ENCODE results near the gene MYH6. TPM values are rescaled to one million over a fixed set of nuclear protein-coding genes. Genes with fewer than 3 reads are reported as not detected.
A peak's percentile ranks its signal among the peaks of the same experiment; 100 is the strongest.
"Not testable (repeated sequence)": the region's sequence is repeated elsewhere in the genome, so short reads cannot be mapped to it uniquely, and the experiment has no call there.

Gene MYH6
- total RNA-seq, 2 experiments from 2014 or later = 0.23 to 1.0 TPM

DNA sequence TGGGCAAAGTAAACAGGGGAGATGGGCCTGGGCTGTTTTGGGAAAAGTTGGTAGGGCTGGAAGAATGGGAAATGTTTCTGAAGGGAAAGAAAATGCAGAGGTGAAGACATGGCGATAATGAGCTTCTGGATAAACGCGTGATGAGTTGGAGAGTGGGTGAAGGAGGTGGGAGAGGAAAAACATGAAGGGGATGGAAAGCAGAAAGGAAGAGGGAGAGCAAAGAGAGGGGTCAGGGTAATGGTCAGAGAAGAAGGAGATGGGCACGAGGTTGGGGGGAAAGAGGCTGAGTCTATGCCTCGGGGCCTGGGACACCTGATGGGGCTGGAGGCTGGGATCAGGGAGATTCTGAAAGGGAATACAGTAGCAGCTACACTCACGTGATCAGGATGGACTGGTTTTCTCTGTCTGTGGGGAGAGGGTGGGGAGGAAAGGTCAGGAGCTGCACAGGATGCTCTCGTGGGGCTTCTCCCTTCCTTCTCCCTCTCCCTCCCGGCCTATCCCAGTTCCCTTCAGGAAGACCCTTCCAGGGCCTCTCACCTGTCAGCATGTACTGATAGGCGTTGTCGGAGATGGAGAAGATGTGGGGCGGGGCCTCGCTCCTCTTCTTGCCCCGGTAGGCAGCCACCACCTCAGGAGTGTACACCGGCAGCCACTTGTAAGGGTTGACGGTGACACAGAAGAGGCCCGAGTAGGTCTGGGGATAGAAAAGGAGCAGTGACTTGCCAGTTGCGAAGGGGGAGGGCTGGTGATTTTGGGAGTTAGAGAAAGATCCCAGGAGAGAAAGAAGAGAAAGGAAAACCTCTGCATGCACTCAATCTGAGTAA, 24.2 kb upstream of the MYH6 start:
- Mint-ChIP-seq H3K4me1 (peaks cover 11% of the 10 kb centered on the region), H3K36me3 (no peaks in the 10 kb centered on the region), H3K9me3 (ENCODE audit: low read depth) (no peaks in the 10 kb centered on the region), H3K27me3 (no peaks in the 10 kb centered on the region), H3K27ac (no peak overlapping the region), H3K4me3 (no peak overlapping the region)
- ATAC-seq (no peak), DNase-seq (no peak)
- CTCF ChIA-PET = no interaction called here

DNA sequence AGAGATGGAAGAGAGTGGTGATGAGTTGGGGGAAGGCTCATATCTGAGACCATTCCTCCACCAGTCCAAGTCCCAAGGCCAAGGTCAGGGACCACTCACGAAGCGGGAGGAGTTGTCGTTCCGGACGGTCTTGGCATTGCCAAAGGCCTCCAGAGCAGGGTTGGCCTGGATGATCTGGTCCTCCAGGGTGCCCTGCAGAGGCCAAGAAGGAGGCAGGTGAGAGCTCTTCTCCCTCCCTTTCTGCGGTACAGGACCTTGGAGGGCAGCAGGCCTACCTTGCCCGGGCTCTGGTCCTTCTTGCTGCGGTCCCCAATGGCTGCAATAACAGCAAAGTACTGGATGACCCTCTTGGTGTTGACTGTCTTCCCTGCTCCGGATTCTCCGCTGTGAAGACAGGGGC, 23.4 kb upstream of the MYH6 start:
- no peaks in the 10 kb centered on the region for H3K9me3 Mint-ChIP-seq (ENCODE audit: low read depth)
- peaks cover 13% of the 10 kb centered on the region for H3K4me1 Mint-ChIP-seq
- no peak overlapping the region for H3K4me3 Mint-ChIP-seq
- ATAC-seq = no peak
- H3K36me3 Mint-ChIP-seq = no peaks in the 10 kb centered on the region
- CTCF ChIA-PET = no interaction called here
- no peaks in the 10 kb centered on the region for H3K27me3 Mint-ChIP-seq
- no peak for DNase-seq
- H3K27ac Mint-ChIP-seq = no peak overlapping the region

- H3K27me3 Mint-ChIP-seq = no peaks in the 10 kb centered on the region
- no peak overlapping the region for H3K4me3 Mint-ChIP-seq
- no peak overlapping the region for H3K27ac Mint-ChIP-seq
- no peaks in the 10 kb centered on the region for H3K9me3 Mint-ChIP-seq (ENCODE audit: low read depth)
- DNase-seq (no peak), ATAC-seq (peak; percentile 49)
- CTCF ChIA-PET = interaction anchor here (0.9 to 1.5 kb wide), 3 partner anchors 9 to 125 kb away, joined by 3 to 4 read pairs (median 3); no protein-coding TSS in a partner anchor
- H3K4me1 Mint-ChIP-seq = peaks cover 16% of the 10 kb centered on the region
- H3K36me3 Mint-ChIP-seq = no peaks in the 10 kb centered on the region
Measured at GRCh38 chr14:23430723-23431085, 22.6 kb upstream of the MYH6 start.

- no peak for ATAC-seq
- Mint-ChIP-seq H3K4me1 (peaks cover 22% of the 10 kb centered on the region), H3K36me3 (no peaks in the 10 kb centered on the region), H3K27ac (peak overlapping the region; percentile 13), H3K27me3 (no peaks in the 10 kb centered on the region), H3K4me3 (no peak overlapping the region), H3K9me3 (ENCODE audit: low read depth) (no peaks in the 10 kb centered on the region)
- CTCF ChIA-PET = interaction anchor here (0.9 to 1.5 kb wide), 3 partner anchors 9 to 125 kb away, joined by 3 to 4 read pairs (median 3); no protein-coding TSS in a partner anchor
- DNase-seq = no peak
Measured at GRCh38 chr14:23430016-23430722, 22.1 kb upstream of the MYH6 start.

GRCh38 chr14:23428686-23429495, 20.8 kb upstream of the MYH6 start:
- Mint-ChIP-seq H3K27ac (no peak overlapping the region), H3K27me3 (no peaks in the 10 kb centered on the region), H3K4me3 (no peak overlapping the region), H3K4me1 (peaks cover 25% of the 10 kb centered on the region), H3K9me3 (ENCODE audit: low read depth) (no peaks in the 10 kb centered on the region), H3K36me3 (no peaks in the 10 kb centered on the region)
- no peak for DNase-seq
- CTCF ChIA-PET = interaction anchor here (1.5 kb wide), 1 partner anchor 126 kb away, joined by 3 read pairs; no protein-coding TSS in a partner anchor
- no peak for ATAC-seq

DNA sequence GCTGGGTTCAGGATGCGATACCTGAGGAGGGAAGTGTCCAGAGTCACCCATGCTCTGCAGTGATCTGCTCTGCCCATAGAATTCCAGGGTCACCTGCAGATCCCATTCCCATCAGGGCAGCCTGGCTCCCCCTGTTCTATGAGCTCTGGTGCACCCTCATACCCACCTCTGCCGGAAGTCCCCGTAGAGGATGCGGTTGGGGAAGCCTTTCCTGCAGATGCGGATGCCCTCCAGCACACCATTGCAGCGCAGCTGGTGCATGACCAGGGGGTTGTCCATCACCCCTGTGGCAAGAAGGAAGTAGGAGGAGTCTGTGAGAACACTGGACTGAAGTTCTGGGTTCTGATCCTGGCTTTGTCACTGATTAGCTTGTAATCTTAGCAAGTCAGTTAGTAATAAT, 17.7 kb upstream of the MYH6 start:
- DNase-seq = peak; percentile 46
- H3K27ac Mint-ChIP-seq; H3K27me3 Mint-ChIP-seq; H3K9me3 Mint-ChIP-seq (ENCODE audit: low read depth); CTCF ChIA-PET; H3K36me3 Mint-ChIP-seq; ATAC-seq; H3K4me3 Mint-ChIP-seq: not testable (repeated sequence)
- peaks cover 38% of the 10 kb centered on the region for H3K4me1 Mint-ChIP-seq

DNA sequence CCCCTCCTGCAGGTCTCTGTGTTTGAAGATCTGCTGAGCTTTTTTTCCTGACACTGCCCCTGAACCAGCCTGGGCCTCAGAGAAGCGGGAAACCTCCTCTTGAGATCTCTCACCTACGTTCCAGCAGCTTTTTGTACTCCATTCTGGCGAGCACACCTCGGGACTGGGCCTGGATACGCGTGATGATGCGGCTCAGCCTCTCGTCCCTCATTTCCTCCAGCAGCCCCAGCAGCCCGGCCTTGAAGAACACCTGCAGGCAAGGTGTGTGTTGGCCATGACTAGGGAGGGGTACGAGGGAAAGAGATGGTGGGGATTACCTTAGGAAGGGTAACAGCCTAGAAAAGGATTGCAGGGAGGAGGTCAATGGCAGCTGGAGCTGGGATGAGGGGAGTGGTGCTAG, 17.1 kb upstream of the MYH6 start:
- no peak overlapping the region for H3K4me3 Mint-ChIP-seq
- H3K27ac Mint-ChIP-seq = no peak overlapping the region
- ATAC-seq (no peak), DNase-seq (no peak)
- H3K4me1 Mint-ChIP-seq = peaks cover 37% of the 10 kb centered on the region
- H3K27me3 Mint-ChIP-seq = no peaks in the 10 kb centered on the region
- CTCF ChIA-PET = interaction anchor here (1.2 to 1.3 kb wide), 2 partner anchors 12 to 207 kb away, joined by 3 to 5 read pairs; no protein-coding TSS in a partner anchor
- no peaks in the 10 kb centered on the region for H3K9me3 Mint-ChIP-seq (ENCODE audit: low read depth)
- H3K36me3 Mint-ChIP-seq = no peaks in the 10 kb centered on the region

GRCh38 chr14:23423657-23424056, 15.6 kb upstream of the MYH6 start:
- no peak for DNase-seq
- H3K27me3 Mint-ChIP-seq = no peaks in the 10 kb centered on the region
- H3K9me3 Mint-ChIP-seq (ENCODE audit: low read depth) = no peaks in the 10 kb centered on the region
- H3K4me1 Mint-ChIP-seq = peaks cover 36% of the 10 kb centered on the region
- no peak overlapping the region for H3K4me3 Mint-ChIP-seq
- CTCF ChIA-PET = interaction anchor here (0.8 to 2.2 kb wide), 4 partner anchors 44 to 303 kb away, joined by 3 to 5 read pairs (median 4); no protein-coding TSS in a partner anchor
- ATAC-seq = no peak
- no peaks in the 10 kb centered on the region for H3K36me3 Mint-ChIP-seq
- no peak overlapping the region for H3K27ac Mint-ChIP-seq

DNA sequence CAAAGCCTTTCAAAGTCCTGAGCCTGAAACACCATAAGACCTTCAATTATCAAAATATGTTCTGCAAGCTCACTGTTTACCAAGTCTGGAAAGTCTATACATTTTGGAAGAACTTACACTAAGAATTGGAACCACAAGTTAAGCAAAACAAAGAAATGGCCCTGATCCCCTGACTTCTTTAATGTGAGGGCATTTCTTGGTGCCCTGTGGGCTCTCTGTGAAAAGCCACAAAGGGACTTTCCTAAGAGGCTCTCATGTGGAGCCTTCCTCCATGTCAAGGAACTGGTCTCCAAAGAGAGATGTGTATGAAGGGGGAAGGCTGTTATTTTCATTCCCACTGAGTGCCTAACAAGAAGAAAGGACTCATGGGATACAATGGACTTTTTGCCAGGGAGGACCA, 13.5 kb upstream of the MYH6 start:
- DNase-seq (peak; percentile 70), ATAC-seq (peak; percentile 73)
- no peaks in the 10 kb centered on the region for H3K27me3 Mint-ChIP-seq
- H3K9me3 Mint-ChIP-seq (ENCODE audit: low read depth) = no peaks in the 10 kb centered on the region
- CTCF ChIA-PET = interaction anchor here (1.4 to 2.4 kb wide), 2 partner anchors 9 to 41 kb away, joined by 4 to 9 read pairs; no protein-coding TSS in a partner anchor
- peak overlapping the region; percentile 69 for H3K27ac Mint-ChIP-seq
- H3K4me3 Mint-ChIP-seq = no peak overlapping the region
- peaks cover 35% of the 10 kb centered on the region for H3K4me1 Mint-ChIP-seq
- H3K36me3 Mint-ChIP-seq = no peaks in the 10 kb centered on the region

- not testable (repeated sequence) for DNase-seq; H3K36me3 Mint-ChIP-seq; H3K9me3 Mint-ChIP-seq (ENCODE audit: low read depth); ATAC-seq; H3K27me3 Mint-ChIP-seq; H3K4me3 Mint-ChIP-seq; H3K27ac Mint-ChIP-seq
- peaks cover 25% of the 10 kb centered on the region for H3K4me1 Mint-ChIP-seq
- CTCF ChIA-PET = interaction anchor here (2.4 kb wide), 1 partner anchor 40 kb away, joined by 9 read pairs; no protein-coding TSS in a partner anchor
Measured at GRCh38 chr14:23419646-23420045, 11.6 kb upstream of the MYH6 start.

- Mint-ChIP-seq H3K36me3 (no peaks in the 10 kb centered on the region), H3K27ac (no peak overlapping the region), H3K27me3 (no peaks in the 10 kb centered on the region), H3K9me3 (ENCODE audit: low read depth) (no peaks in the 10 kb centered on the region), H3K4me1 (peaks cover 21% of the 10 kb centered on the region), H3K4me3 (no peak overlapping the region)
- no peak for DNase-seq
- no peak for ATAC-seq
- CTCF ChIA-PET = interaction anchor here (1.1 kb wide), 1 partner anchor 38 kb away, joined by 3 read pairs; no protein-coding TSS in a partner anchor
Measured at GRCh38 chr14:23418021-23418420, 9.9 kb upstream of the MYH6 start.

- not testable (repeated sequence) for H3K27me3 Mint-ChIP-seq; H3K27ac Mint-ChIP-seq; H3K4me3 Mint-ChIP-seq; H3K36me3 Mint-ChIP-seq; DNase-seq; ATAC-seq; H3K9me3 Mint-ChIP-seq (ENCODE audit: low read depth)
- CTCF ChIA-PET = interaction anchor here (1.1 kb wide), 1 partner anchor 37 kb away, joined by 3 read pairs; no protein-coding TSS in a partner anchor
- H3K4me1 Mint-ChIP-seq = peaks cover 21% of the 10 kb centered on the region
Measured at GRCh38 chr14:23417269-23417668, 9.2 kb upstream of the MYH6 start.

DNA sequence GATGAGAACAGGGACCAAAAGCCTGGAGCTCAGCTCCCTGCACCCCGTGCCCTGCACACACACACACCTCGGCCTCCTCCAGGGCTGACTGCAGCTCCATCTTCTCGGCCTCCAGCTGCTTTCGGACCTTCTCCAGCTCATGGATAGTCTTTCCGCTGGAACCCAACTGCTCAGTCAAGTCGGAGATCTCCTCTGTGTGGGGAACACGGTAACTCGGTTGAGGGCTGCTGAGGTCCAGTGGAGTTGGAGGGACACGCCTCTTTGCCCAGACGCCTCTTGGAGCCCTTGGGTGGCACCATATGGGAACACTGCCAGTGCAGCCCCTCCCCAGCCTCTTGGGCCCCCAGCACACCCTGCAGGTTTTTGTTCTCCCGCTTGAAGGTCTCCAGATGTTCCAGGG, 8.7 kb upstream of the MYH6 start:
- Mint-ChIP-seq H3K9me3 (ENCODE audit: low read depth) (no peaks in the 10 kb centered on the region), H3K36me3 (no peaks in the 10 kb centered on the region), H3K4me1 (peaks cover 16% of the 10 kb centered on the region), H3K4me3 (no peak overlapping the region), H3K27me3 (no peaks in the 10 kb centered on the region), H3K27ac (no peak overlapping the region)
- CTCF ChIA-PET = no interaction called here
- no peak for DNase-seq
- no peak for ATAC-seq

Data from activated CD8-positive, alpha-beta memory T cell treated with anti-CD3 and anti-CD28 coated beads, Interleukin-2, amount 10 ng/mL, durations not matched to agents 7 days and 5 days (primary cell).